ENCODE data around the gene EGLN1.

EGLN1 gene

DNA sequence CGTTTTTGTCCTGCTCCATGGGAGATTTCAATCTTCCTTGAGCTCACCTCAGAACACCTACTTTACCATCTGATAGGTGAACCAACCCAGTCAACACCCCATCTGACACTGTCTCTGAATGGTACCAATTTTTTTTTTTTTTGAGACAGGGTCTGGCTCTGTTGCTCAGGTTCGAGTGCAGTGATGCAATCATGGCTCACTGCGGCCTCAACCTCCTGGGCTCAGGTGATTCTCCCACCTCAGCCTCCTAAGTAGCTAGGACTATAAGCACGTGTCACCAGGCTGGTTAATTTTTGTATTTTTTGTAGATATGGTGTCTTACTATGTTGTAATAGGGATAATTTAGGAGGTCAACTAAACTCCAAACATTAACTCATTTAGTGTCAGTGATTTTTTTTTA, 47.7 kb downstream of the EGLN1 start:
- H3K9me3 ChIP-seq (ENCODE audit: low read length), result no peaks in the 10 kb centered on the region
- no peaks in the 10 kb centered on the region for H3K36me3 ChIP-seq (ENCODE audit: insufficient read depth, low read length)
- H4K20me1 ChIP-seq (ENCODE audit: insufficient read depth, low read length), result no peaks in the 10 kb centered on the region
- H2AFZ ChIP-seq (ENCODE audit: low read length), result no peak overlapping the region
- no peaks in the 10 kb centered on the region for H3F3A ChIP-seq (ENCODE audit: insufficient read depth, low read length)
- no peaks in the 10 kb centered on the region for H3K4me1 ChIP-seq (ENCODE audit: insufficient read depth, low read length, severe bottlenecking)
- H3K4me2 ChIP-seq (ENCODE audit: low read length), result no peak overlapping the region
- H3K79me2 ChIP-seq (ENCODE audit: insufficient read depth, low read length), result no peaks in the 10 kb centered on the region
- TF ChIP-seq, protein P1, sequence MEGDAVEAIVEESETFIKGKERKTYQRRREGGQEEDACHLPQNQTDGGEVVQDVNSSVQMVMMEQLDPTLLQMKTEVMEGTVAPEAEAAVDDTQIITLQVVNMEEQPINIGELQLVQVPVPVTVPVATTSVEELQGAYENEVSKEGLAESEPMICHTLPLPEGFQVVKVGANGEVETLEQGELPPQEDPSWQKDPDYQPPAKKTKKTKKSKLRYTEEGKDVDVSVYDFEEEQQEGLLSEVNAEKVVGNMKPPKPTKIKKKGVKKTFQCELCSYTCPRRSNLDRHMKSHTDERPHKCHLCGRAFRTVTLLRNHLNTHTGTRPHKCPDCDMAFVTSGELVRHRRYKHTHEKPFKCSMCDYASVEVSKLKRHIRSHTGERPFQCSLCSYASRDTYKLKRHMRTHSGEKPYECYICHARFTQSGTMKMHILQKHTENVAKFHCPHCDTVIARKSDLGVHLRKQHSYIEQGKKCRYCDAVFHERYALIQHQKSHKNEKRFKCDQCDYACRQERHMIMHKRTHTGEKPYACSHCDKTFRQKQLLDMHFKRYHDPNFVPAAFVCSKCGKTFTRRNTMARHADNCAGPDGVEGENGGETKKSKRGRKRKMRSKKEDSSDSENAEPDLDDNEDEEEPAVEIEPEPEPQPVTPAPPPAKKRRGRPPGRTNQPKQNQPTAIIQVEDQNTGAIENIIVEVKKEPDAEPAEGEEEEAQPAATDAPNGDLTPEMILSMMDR (IDR thresholded peaks at IDR 0.05; ENCODE audit: low read length), result no peak
- TF ChIP-seq EZH2 (IDR thresholded peaks at IDR 0.05; ENCODE audit: borderline replicate concordance, low read length), result no peak
- no peak overlapping the region for H3K27ac ChIP-seq (ENCODE audit: low read depth, low read length, poor library complexity, severe bottlenecking)
- no peak overlapping the region for H3K9ac ChIP-seq (ENCODE audit: low read length)
- no peaks in the 10 kb centered on the region for H3K9me2 ChIP-seq (ENCODE audit: low read depth, low read length)
- no peaks in the 10 kb centered on the region for H3K27me3 ChIP-seq (ENCODE audit: insufficient read depth, low read length)
- no peak overlapping the region for H3K4me3 ChIP-seq (ENCODE audit: low read depth, low read length, poor library complexity, severe bottlenecking)

DNA sequence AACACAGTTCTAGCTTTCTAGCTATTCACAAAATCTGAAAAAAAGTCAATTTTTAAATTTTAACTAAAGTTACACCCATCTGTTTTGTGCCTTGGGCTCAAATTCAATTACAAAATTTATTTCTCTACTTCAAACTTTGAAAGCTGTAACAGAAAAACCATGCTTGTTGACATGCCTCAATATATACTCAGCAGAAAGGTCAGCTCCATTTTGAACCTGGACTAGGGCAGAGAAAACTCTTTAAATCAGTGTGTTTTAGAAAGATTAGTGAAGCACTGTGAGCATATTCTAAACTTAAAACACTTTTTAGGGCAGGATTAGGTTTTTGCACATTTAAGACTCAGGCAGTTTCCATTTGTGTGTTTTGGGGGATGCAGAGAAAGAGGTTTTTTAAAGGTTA, 49.6 kb downstream of the EGLN1 start:
- no peak overlapping the region for H3K4me2 ChIP-seq (ENCODE audit: low read length)
- no peaks in the 10 kb centered on the region for H3F3A ChIP-seq (ENCODE audit: insufficient read depth, low read length)
- no peaks in the 10 kb centered on the region for H3K9me3 ChIP-seq (ENCODE audit: low read length)
- no peak overlapping the region for H3K27ac ChIP-seq (ENCODE audit: low read depth, low read length, poor library complexity, severe bottlenecking)
- H3K27me3 ChIP-seq (ENCODE audit: insufficient read depth, low read length), result no peaks in the 10 kb centered on the region
- H3K9me2 ChIP-seq (ENCODE audit: low read depth, low read length), result no peaks in the 10 kb centered on the region
- H4K20me1 ChIP-seq (ENCODE audit: insufficient read depth, low read length), result no peaks in the 10 kb centered on the region
- H3K79me2 ChIP-seq (ENCODE audit: insufficient read depth, low read length), result no peaks in the 10 kb centered on the region
- peaks cover 5% of the 10 kb centered on the region; the same call in 1 of the 2 replicates for H3K36me3 ChIP-seq (ENCODE audit: insufficient read depth, low read length)
- H3K4me3 ChIP-seq (ENCODE audit: low read depth, low read length, poor library complexity, severe bottlenecking), result no peak overlapping the region
- H3K9ac ChIP-seq (ENCODE audit: low read length), result no peak overlapping the region
- H2AFZ ChIP-seq (ENCODE audit: low read length), result no peak overlapping the region
- TF ChIP-seq EZH2 (IDR thresholded peaks at IDR 0.05; ENCODE audit: borderline replicate concordance, low read length), result no peak
- TF ChIP-seq, protein P1 (IDR thresholded peaks at IDR 0.05; ENCODE audit: low read length), result no peak
- H3K4me1 ChIP-seq (ENCODE audit: insufficient read depth, low read length, severe bottlenecking), result no peaks in the 10 kb centered on the region

DNA sequence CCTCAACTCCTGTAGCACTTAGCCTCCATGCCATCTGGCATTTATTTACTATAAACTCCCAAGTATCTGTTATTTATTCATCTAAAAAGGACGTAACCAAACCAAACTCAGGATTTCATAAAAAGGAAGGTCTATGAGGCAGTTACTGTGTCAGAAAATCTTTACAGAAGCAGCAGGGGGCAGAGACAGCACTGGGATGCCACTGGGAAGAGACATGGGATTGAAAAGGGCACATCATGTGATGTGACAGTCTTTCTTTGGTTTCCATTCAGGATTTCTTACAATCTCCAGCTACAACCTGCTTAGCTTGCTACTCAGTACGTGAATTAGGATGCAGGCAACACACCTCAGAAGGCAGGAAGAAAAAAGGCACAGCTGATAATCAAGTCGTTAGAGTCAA, 52.8 kb downstream of the EGLN1 start:
- Histone ChIP-seq H3K36me3 (ENCODE audit: insufficient read depth, low read length) (peaks cover 12% of the 10 kb centered on the region; the same call in 1 of the 2 replicates), H2AFZ (ENCODE audit: low read length) (no peak overlapping the region), H3K9me2 (ENCODE audit: low read depth, low read length) (no peaks in the 10 kb centered on the region), H3K79me2 (ENCODE audit: insufficient read depth, low read length) (no peaks in the 10 kb centered on the region), H3K4me1 (ENCODE audit: insufficient read depth, low read length, severe bottlenecking) (no peaks in the 10 kb centered on the region), H3K27me3 (ENCODE audit: insufficient read depth, low read length) (no peaks in the 10 kb centered on the region), H3K27ac (ENCODE audit: low read depth, low read length, poor library complexity, severe bottlenecking) (no peak overlapping the region), H3K4me2 (ENCODE audit: low read length) (no peak overlapping the region), H4K20me1 (ENCODE audit: insufficient read depth, low read length) (no peaks in the 10 kb centered on the region), H3K9ac (ENCODE audit: low read length) (no peak overlapping the region), H3K4me3 (ENCODE audit: low read depth, low read length, poor library complexity, severe bottlenecking) (no peak overlapping the region), H3F3A (ENCODE audit: insufficient read depth, low read length) (no peaks in the 10 kb centered on the region), H3K9me3 (ENCODE audit: low read length) (no peaks in the 10 kb centered on the region)
- TF ChIP-seq, protein P1 (IDR thresholded peaks at IDR 0.05; ENCODE audit: low read length), result no peak
- no peak for TF ChIP-seq EZH2 (IDR thresholded peaks at IDR 0.05; ENCODE audit: borderline replicate concordance, low read length)
